HCT116 (cell line): ENCODE measurements around the gene LUM. TPM values are rescaled to one million over a fixed set of nuclear protein-coding genes. Genes with fewer than 3 reads are reported as not detected.

ENCODE experiments used
- ATAC-seq: fragments of 200-7000 bp; cut with Tn5 transposase; 2 replicates; pipeline ENCODE4 v1.9.1; 2020; ENCODE audit warnings: mild to moderate bottlenecking, moderate library complexity
- BruUV-seq: library from RNA; stranded (reverse); fragments of 400-500 nt; replicated peaks from 2 replicates; lab custom pipeline; 2021; lab: Mats Ljungman, UMichigan
- CTCF ChIA-PET: fragments of 300-600 bp; sonication (Branson Sonifier 250); formaldehyde crosslinking; loops from one replicate; lab custom pipeline; 2021; ENCODE audit warnings: antibody characterized with exemption; lab: Charles Lee
- POLR2A ChIA-PET: fragments of 300-600, 350-600 bp; sonication (Branson Sonifier 250); formaldehyde crosslinking; loops from one replicate; lab custom pipeline; 2021; ENCODE audit warnings: antibody characterized with exemption; lab: Charles Lee
- RAD21 ChIA-PET, 2 experiments: fragments of 300-600 bp; sonication (Branson Sonifier 250); formaldehyde crosslinking; loops; one replicate each; lab custom pipeline; 2023; ENCODE audit warnings: low total read pairs in 2 of 2; ENCODE audit not compliant: uncharacterized antibody in 2 of 2, unreplicated experiment in 2 of 2, low non-redundant PET in 1 of 2; lab: Charles Lee
- DNase-seq: peaks from one replicate; pipeline ENCODE4 v3.0.0-alpha.2; 2010; ENCODE audit warnings: low read depth, low spot score
- H2AFZ ChIP-seq: fragments of 200-600 bp; shearing (Covaris generic), sonication (generic); 2 replicates; pipeline ENCODE4 v1.6.1; 2017; ENCODE audit warnings: low read depth, mixed run types, mixed read lengths, antibody characterized with exemption, low read length; ENCODE audit not compliant: poor library complexity, severe bottlenecking
- H3K27ac ChIP-seq: 2 replicates; pipeline ENCODE4 v1.5.1; 2012; ENCODE audit warnings: low read depth, low read length
- H3K27me3 ChIP-seq: fragments of 200-600 bp; sonication (generic); 2 replicates; pipeline ENCODE4 v1.6.1; 2016; ENCODE audit warnings: mixed run types, low read length, mixed read lengths; ENCODE audit not compliant: insufficient read depth
- H3K36me3 ChIP-seq, 2 experiments: fragments of 200-500 bp in 1 of 2; fragments of 200-600 bp in 1 of 2; sonication (Bioruptor generic) in 1 of 2; sonication (generic) in 1 of 2; 2 replicates each; pipeline versions ENCODE4 v1.5.1 to v1.6.1; 2014 to 2016; ENCODE audit warnings: low read length in 2 of 2, inconsistent platforms in 1 of 2, mixed read lengths in 1 of 2, mixed run types in 1 of 2; ENCODE audit not compliant: insufficient read depth in 2 of 2, control insufficient read depth in 1 of 2
- H3K4me1 ChIP-seq, 2 experiments: fragments of 200-600 bp in 1 of 2; sonication (generic) in 1 of 2; 2 replicates each; pipeline versions ENCODE4 v1.5.1 to v1.6.1; 2012 to 2017; ENCODE audit warnings: low read length in 2 of 2, inconsistent platforms in 1 of 2, mild to moderate bottlenecking in 1 of 2, mixed read lengths in 1 of 2, mixed run types in 1 of 2, moderate library complexity in 1 of 2; ENCODE audit not compliant: insufficient read depth in 2 of 2, control insufficient read depth in 1 of 2
- H3K4me2 ChIP-seq: fragments of 200-600 bp; sonication (generic); 2 replicates; pipeline ENCODE4 v1.6.1; 2017; ENCODE audit warnings: mixed run types, low read length, mixed read lengths
- H3K4me3 ChIP-seq, 2 experiments: fragments of 200-600 bp in 1 of 2; sonication (generic) in 1 of 2; replicated peaks in 1 of 2; 2 replicates each; pipeline ENCODE4 v1.5.1; 2011 to 2016; ENCODE audit warnings: low read length in 2 of 2, control low read depth in 1 of 2, low read depth in 1 of 2, mild to moderate bottlenecking in 1 of 2, mixed read lengths in 1 of 2, mixed run types in 1 of 2
- H3K79me2 ChIP-seq: fragments of 200-600 bp; sonication (generic); 2 replicates; pipeline ENCODE4 v1.6.1; 2017; ENCODE audit warnings: mild to moderate bottlenecking, mixed run types, low read length, moderate library complexity, mixed read lengths; ENCODE audit not compliant: insufficient read depth
- H3K9ac ChIP-seq: fragments of 200-600 bp; sonication (generic); 2 replicates; pipeline ENCODE4 v1.6.1; 2016; ENCODE audit warnings: low read length, mixed read lengths
- H3K9me2 ChIP-seq: fragments of 200-600 bp; sonication (generic), shearing (Covaris generic); 2 replicates; pipeline ENCODE4 v1.6.1; 2017; ENCODE audit warnings: mixed run types, mild to moderate bottlenecking, moderate library complexity; ENCODE audit not compliant: insufficient read depth
- H3K9me3 ChIP-seq, 2 experiments: fragments of 200-500 bp in 1 of 2; fragments of 200-600 bp in 1 of 2; sonication (Bioruptor generic) in 1 of 2; sonication (generic) in 1 of 2; 2 replicates each; pipeline ENCODE4 v1.6.1; 2014 to 2017; ENCODE audit warnings: low read length in 2 of 2, mixed read lengths in 2 of 2, inconsistent platforms in 1 of 2, low read depth in 1 of 2, mild to moderate bottlenecking in 1 of 2, mixed run types in 1 of 2, moderate library complexity in 1 of 2; ENCODE audit not compliant: control insufficient read depth in 1 of 2, insufficient read depth in 1 of 2
- H4K20me1 ChIP-seq: fragments of 200-600 bp; sonication (generic), shearing (Covaris generic); 2 replicates; pipeline ENCODE4 v1.6.1; 2017; ENCODE audit warnings: mixed run types, mild to moderate bottlenecking, moderate library complexity; ENCODE audit not compliant: insufficient read depth
- CBX3 ChIP-seq: IDR thresholded peaks from 2 replicates; pipeline ENCODE4 v1.6.1; 2012; ENCODE audit warnings: low read depth
- EGR1 ChIP-seq: IDR thresholded peaks from 2 replicates; pipeline ENCODE4 v1.6.1; 2012; ENCODE audit warnings: low read depth
- ELF1 ChIP-seq: IDR thresholded peaks from 2 replicates; pipeline ENCODE4 v1.6.1; 2012; ENCODE audit warnings: low read depth, borderline replicate concordance
- EZH2phosphoT487 ChIP-seq: fragments of 200-600 bp; IDR thresholded peaks from 2 replicates; pipeline ENCODE4 v1.6.1; 2018; ENCODE audit warnings: antibody characterized with exemption, borderline replicate concordance
- JUND ChIP-seq: IDR thresholded peaks from 2 replicates; pipeline ENCODE4 v1.6.1; 2012
- POLR2AphosphoS5 ChIP-seq: IDR thresholded peaks from 2 replicates; pipeline ENCODE4 v1.6.1; 2011; ENCODE audit warnings: mild to moderate bottlenecking, low read depth, low read length, moderate library complexity
- RAD21 ChIP-seq: IDR thresholded peaks from 2 replicates; pipeline ENCODE4 v1.6.1; 2012; ENCODE audit warnings: low read depth, mild to moderate bottlenecking
- SIN3A ChIP-seq: IDR thresholded peaks from 2 replicates; pipeline ENCODE4 v1.6.1; 2012; ENCODE audit warnings: low read depth
- SP1 ChIP-seq: IDR thresholded peaks from 2 replicates; pipeline ENCODE4 v1.6.1; 2012; ENCODE audit warnings: low read depth
- SRF ChIP-seq: IDR thresholded peaks from 2 replicates; pipeline ENCODE4 v1.6.1; 2012; ENCODE audit warnings: low read depth
- TCF7L2 ChIP-seq: IDR thresholded peaks from 2 replicates; pipeline ENCODE4 v1.7.0; 2011; ENCODE audit warnings: borderline replicate concordance, inconsistent platforms; ENCODE audit not compliant: insufficient read depth, insufficient read length; ENCODE audit errors: extremely low read depth
- YY1 ChIP-seq: IDR thresholded peaks from 2 replicates; pipeline ENCODE4 v1.6.1; 2011; ENCODE audit warnings: low read length, low read depth, moderate library complexity, mild to moderate bottlenecking; ENCODE audit not compliant: insufficient replicate concordance; ENCODE audit errors: extremely low read depth
- ZFX ChIP-seq: fragments of 450-650 bp; IDR thresholded peaks from 2 replicates; pipeline ENCODE4 v1.6.1; 2017
- ZNF274 ChIP-seq: fragments of 200-500 bp; sonication (Bioruptor generic); IDR thresholded peaks from 2 replicates; pipeline ENCODE4 v1.6.1; 2014; ENCODE audit warnings: mild to moderate bottlenecking, low read depth, low read length, inconsistent platforms
- intact Hi-C: fragments of 100-400 bp; cut with micrococcal nuclease; formaldehyde crosslinking; loops from 2 replicates; pipeline ENCODE4 v1.10.0; 2022
- total RNA-seq: library from RNA; stranded (reverse); gene quantifications from one replicate; pipeline ENCODE4 v1.2.1, GENCODE V29; 2021; ENCODE audit not compliant: unreplicated experiment
- TF ChIP-seq, protein P1 (sequence below): IDR thresholded peaks from 2 replicates; pipeline ENCODE4 v1.6.1; 2012
- TF ChIP-seq, protein P2 (sequence below): IDR thresholded peaks from 2 replicates; pipeline ENCODE4 v1.6.1; 2012; ENCODE audit warnings: low read depth

The LUM gene
- total RNA-seq, 1 experiment from 2014 or later: 0.69 TPM

- H3K4me2 ChIP-seq: no peak overlapping the region
- no TSS peak for BruUV-seq
- H4K20me1 ChIP-seq: no peaks in the 10 kb centered on the region
- H3K36me3 ChIP-seq: no peaks in the 10 kb centered on the region
- no peak for ATAC-seq
- H2AFZ ChIP-seq: no peak overlapping the region
- H3K27ac ChIP-seq: no peak overlapping the region
- intact Hi-C loops: no loop called here
- no peak overlapping the region for H3K9ac ChIP-seq
- H3K4me3 ChIP-seq: no peak overlapping the region
- H3K79me2 ChIP-seq: no peaks in the 10 kb centered on the region
- TF ChIP-seq, protein P1, sequence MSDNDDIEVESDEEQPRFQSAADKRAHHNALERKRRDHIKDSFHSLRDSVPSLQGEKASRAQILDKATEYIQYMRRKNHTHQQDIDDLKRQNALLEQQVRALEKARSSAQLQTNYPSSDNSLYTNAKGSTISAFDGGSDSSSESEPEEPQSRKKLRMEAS: no peak
- TF ChIP-seq ZFX (no peak), ZNF274 (no peak), YY1 (no peak), EZH2phosphoT487 (no peak), ELF1 (no peak), TCF7L2 (no peak), POLR2AphosphoS5 (no peak), SIN3A (no peak), SRF (no peak), SP1 (no peak), CBX3 (no peak), JUND (no peak), EGR1 (no peak), RAD21 (no peak)
- TF ChIP-seq, protein P2, sequence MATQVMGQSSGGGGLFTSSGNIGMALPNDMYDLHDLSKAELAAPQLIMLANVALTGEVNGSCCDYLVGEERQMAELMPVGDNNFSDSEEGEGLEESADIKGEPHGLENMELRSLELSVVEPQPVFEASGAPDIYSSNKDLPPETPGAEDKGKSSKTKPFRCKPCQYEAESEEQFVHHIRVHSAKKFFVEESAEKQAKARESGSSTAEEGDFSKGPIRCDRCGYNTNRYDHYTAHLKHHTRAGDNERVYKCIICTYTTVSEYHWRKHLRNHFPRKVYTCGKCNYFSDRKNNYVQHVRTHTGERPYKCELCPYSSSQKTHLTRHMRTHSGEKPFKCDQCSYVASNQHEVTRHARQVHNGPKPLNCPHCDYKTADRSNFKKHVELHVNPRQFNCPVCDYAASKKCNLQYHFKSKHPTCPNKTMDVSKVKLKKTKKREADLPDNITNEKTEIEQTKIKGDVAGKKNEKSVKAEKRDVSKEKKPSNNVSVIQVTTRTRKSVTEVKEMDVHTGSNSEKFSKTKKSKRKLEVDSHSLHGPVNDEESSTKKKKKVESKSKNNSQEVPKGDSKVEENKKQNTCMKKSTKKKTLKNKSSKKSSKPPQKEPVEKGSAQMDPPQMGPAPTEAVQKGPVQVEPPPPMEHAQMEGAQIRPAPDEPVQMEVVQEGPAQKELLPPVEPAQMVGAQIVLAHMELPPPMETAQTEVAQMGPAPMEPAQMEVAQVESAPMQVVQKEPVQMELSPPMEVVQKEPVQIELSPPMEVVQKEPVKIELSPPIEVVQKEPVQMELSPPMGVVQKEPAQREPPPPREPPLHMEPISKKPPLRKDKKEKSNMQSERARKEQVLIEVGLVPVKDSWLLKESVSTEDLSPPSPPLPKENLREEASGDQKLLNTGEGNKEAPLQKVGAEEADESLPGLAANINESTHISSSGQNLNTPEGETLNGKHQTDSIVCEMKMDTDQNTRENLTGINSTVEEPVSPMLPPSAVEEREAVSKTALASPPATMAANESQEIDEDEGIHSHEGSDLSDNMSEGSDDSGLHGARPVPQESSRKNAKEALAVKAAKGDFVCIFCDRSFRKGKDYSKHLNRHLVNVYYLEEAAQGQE: no peak
- POLR2A ChIA-PET: no interaction called here
- H3K9me2 ChIP-seq: peaks cover 5% of the 10 kb centered on the region; the same call in 1 of the 2 replicates
- H3K9me3 ChIP-seq: no peaks in the 10 kb centered on the region
- CTCF ChIA-PET: no interaction called here
- DNase-seq: no peak
- no peaks in the 10 kb centered on the region for H3K4me1 ChIP-seq
- no peaks in the 10 kb centered on the region for H3K27me3 ChIP-seq
- RAD21 ChIA-PET: no interaction called here
These were observed 40.4 kb downstream of the LUM start for GRCh38 chr12:91070936-91071335.
